WTC11 (cell line): ENCODE measurements around the gene PRMT9.

Experiments used
- CTCF ChIP-seq: fragments of 200-600 bp; IDR thresholded peaks from 2 replicates; pipeline ENCODE4 v1.8.0; 2022; ENCODE audit warnings: antibody characterized with exemption
- E2F5 ChIP-seq: sonication (generic); formaldehyde crosslinking; IDR thresholded peaks from 2 replicates; pipeline ENCODE4 v1.8.1; 2022; ENCODE audit warnings: mild to moderate bottlenecking, moderate library complexity, missing genetic modification reagents
- TF ChIP-seq, protein P1 (sequence below): sonication (generic); formaldehyde crosslinking; IDR thresholded peaks from 2 replicates; pipeline ENCODE4 v1.8.1; 2022; ENCODE audit warnings: missing genetic modification reagents, borderline replicate concordance

GRCh38 chr4:147645099-147645498, 38.9 kb downstream of the PRMT9 start:
- TF ChIP-seq, protein P1, sequence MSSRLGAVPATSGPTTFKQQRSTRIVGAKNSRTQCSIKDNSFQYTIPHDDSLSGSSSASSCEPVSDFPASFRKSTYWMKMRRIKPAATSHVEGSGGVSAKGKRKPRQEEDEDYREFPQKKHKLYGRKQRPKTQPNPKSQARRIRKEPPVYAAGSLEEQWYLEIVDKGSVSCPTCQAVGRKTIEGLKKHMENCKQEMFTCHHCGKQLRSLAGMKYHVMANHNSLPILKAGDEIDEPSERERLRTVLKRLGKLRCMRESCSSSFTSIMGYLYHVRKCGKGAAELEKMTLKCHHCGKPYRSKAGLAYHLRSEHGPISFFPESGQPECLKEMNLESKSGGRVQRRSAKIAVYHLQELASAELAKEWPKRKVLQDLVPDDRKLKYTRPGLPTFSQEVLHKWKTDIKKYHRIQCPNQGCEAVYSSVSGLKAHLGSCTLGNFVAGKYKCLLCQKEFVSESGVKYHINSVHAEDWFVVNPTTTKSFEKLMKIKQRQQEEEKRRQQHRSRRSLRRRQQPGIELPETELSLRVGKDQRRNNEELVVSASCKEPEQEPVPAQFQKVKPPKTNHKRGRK (CRISPR knock-in tag), result no peak
- TF ChIP-seq CTCF (no peak), E2F5 (CRISPR knock-in tag) (no peak)
